Ovary (tissue), 3 donors: ENCODE results near the gene ABCC5.

Experiments
- CTCF ChIP-seq, 3 donors: fragments of 450-650 bp in 2 of 3; fragments of 200-600 bp in 1 of 3; IDR thresholded peaks; one replicate each; pipeline versions ENCODE4 v1.5.1 to v1.8.0; 2016 to 2022; ENCODE audit warnings: antibody characterized with exemption in 3 of 3, mild to moderate bottlenecking in 1 of 3
- POLR2A ChIP-seq: fragments of 450-650 bp; IDR thresholded peaks from one replicate; pipeline ENCODE4 v1.6.1; 2017; ENCODE audit warnings: antibody characterized with exemption, mild to moderate bottlenecking, moderate library complexity
- donor health status: DM: no; HTN: no; CAD: no.

GRCh38 chr3:183975981-183976662 is 41.6 kb downstream of the ABCC5 start:
- TF ChIP-seq POLR2A (no peak), CTCF (IDR thresholded peaks at IDR 0.05) (no peak)
